Peyer's patch (tissue), 4 donors: ENCODE measurements around the gene SLC26A11. TPM values are rescaled to one million over a fixed set of nuclear protein-coding genes. Genes with fewer than 3 reads are reported as not detected.
"Not testable (repeated sequence)": the region's sequence is repeated elsewhere in the genome, so short reads cannot be mapped to it uniquely, and the experiment has no call there.

ENCODE experiments used
- DNase-seq, 3 donors: peaks; one replicate each; pipeline ENCODE4 v3.0.0-alpha.2; 2017 to 2019
- H3K27ac ChIP-seq, 4 donors: fragments of 200-600 bp; sonication (generic); one replicate each; pipeline ENCODE4 v1.5.1; 2016 to 2019
- H3K27me3 ChIP-seq, 2 donors: fragments of 200-600 bp; sonication (generic); one replicate each; pipeline ENCODE4 v1.5.1; 2019
- H3K36me3 ChIP-seq, 3 donors: fragments of 200-600 bp; sonication (generic); one replicate each; pipeline ENCODE4 v1.5.1; 2016 to 2019
- H3K4me1 ChIP-seq, 4 donors: fragments of 200-600 bp; sonication (generic); one replicate each; pipeline ENCODE4 v1.5.1; 2016 to 2019
- H3K4me3 ChIP-seq, 4 donors: fragments of 200-600 bp; sonication (generic); 1 replicate in 3 of 4; 2 replicates in 1 of 4; pipeline ENCODE4 v1.5.1; 2016 to 2019; ENCODE audit warnings: mild to moderate bottlenecking in 1 of 4
- H3K9me3 ChIP-seq, 4 donors: fragments of 200-600 bp; sonication (generic); one replicate each; pipeline ENCODE4 v1.5.1; 2016 to 2019; ENCODE audit warnings: mild to moderate bottlenecking in 1 of 4
- CTCF ChIP-seq, 6 experiments: fragments of 450-650 bp in 4 of 6; fragments of 200-600 bp in 2 of 6; sonication (generic) in 1 of 6; IDR thresholded peaks; one replicate each; pipeline ENCODE4 v1.5.1; 2017 to 2019; ENCODE audit warnings: antibody characterized with exemption in 6 of 6, mild to moderate bottlenecking in 3 of 6, moderate library complexity in 1 of 6
- POLR2A ChIP-seq, 2 donors: fragments of 450-650 bp; IDR thresholded peaks; one replicate each; pipeline ENCODE4 v1.5.1; 2017; ENCODE audit warnings: antibody characterized with exemption in 2 of 2, mild to moderate bottlenecking in 2 of 2, moderate library complexity in 2 of 2
- total RNA-seq, 4 donors: library from RNA; depleted of rRNA; stranded (reverse); fragments of >200 nt; gene quantifications; one replicate each; pipeline ENCODE4 v1.1.0, GENCODE V29; 2016

The SLC26A11 gene
- total RNA-seq, 4 donors from 2014 or later: 28.1 to 42.9 (median 33.1) TPM

- Histone ChIP-seq H3K27ac (no peak overlapping the region), H3K36me3 (peaks cover 0 to 40% (median 0%) of the 10 kb centered on the region in 3 donors), H3K4me1 (peaks cover 0 to 3% (median 0%) of the 10 kb centered on the region in 4 donors), H3K4me3 (no peak overlapping the region), H3K27me3 (no peaks in the 10 kb centered on the region), H3K9me3 (no peaks in the 10 kb centered on the region)
- DNase-seq: no peak
- no peak for TF ChIP-seq POLR2A (IDR thresholded peaks at IDR 0.05)
- no peak for TF ChIP-seq CTCF (IDR thresholded peaks at IDR 0.05)
These were observed 50.6 kb downstream of the SLC26A11 start for GRCh38 chr17:80270836-80271235.

GRCh38 chr17:80272366-80272765 is 52.1 kb downstream of the SLC26A11 start:
- Histone ChIP-seq H3K4me3 (no peak overlapping the region), H3K4me1 (no peaks in the 10 kb centered on the region), H3K27me3 (no peaks in the 10 kb centered on the region), H3K9me3 (no peaks in the 10 kb centered on the region), H3K27ac (no peak overlapping the region), H3K36me3 (peaks cover 0 to 30% (median 0%) of the 10 kb centered on the region in 3 donors)
- TF ChIP-seq CTCF (IDR thresholded peaks at IDR 0.05): no peak
- TF ChIP-seq POLR2A (IDR thresholded peaks at IDR 0.05): no peak
- no peak for DNase-seq

GRCh38 chr17:80274331-80274730 is 54.1 kb downstream of the SLC26A11 start:
- no peak overlapping the region for H3K4me3 ChIP-seq
- DNase-seq: no peak
- H3K9me3 ChIP-seq: no peaks in the 10 kb centered on the region
- H3K4me1 ChIP-seq: no peaks in the 10 kb centered on the region
- H3K27ac ChIP-seq: no peak overlapping the region
- peaks cover 0 to 40% (median 0%) of the 10 kb centered on the region in 3 donors for H3K36me3 ChIP-seq
- TF ChIP-seq CTCF (IDR thresholded peaks at IDR 0.05) (no peak), POLR2A (IDR thresholded peaks at IDR 0.05) (no peak)
- H3K27me3 ChIP-seq: no peaks in the 10 kb centered on the region

GRCh38 chr17:80274871-80275449 is 54.7 kb downstream of the SLC26A11 start:
- no peaks in the 10 kb centered on the region for H3K4me1 ChIP-seq
- peaks cover 0 to 39% (median 0%) of the 10 kb centered on the region in 3 donors for H3K36me3 ChIP-seq

GRCh38 chr17:80275857-80276256 is 55.6 kb downstream of the SLC26A11 start:
- H3K27ac ChIP-seq, H3K4me3 ChIP-seq, H3K4me1 ChIP-seq, DNase-seq, H3K27me3 ChIP-seq, H3K9me3 ChIP-seq: not testable (repeated sequence)
- H3K36me3 ChIP-seq: peaks cover 0 to 41% (median 0%) of the 10 kb centered on the region in 3 donors

More at GRCh38 chr17:80274871-80275449, 54.7 kb downstream of the SLC26A11 start:
- no peaks in the 10 kb centered on the region for H3K9me3 ChIP-seq
- TF ChIP-seq POLR2A (IDR thresholded peaks at IDR 0.05): no peak
- TF ChIP-seq CTCF (IDR thresholded peaks at IDR 0.05): no peak
- no peaks in the 10 kb centered on the region for H3K27me3 ChIP-seq
- H3K27ac ChIP-seq: no peak overlapping the region
- no peak overlapping the region for H3K4me3 ChIP-seq
- no peak for DNase-seq

GRCh38 chr17:80277751-80278671 is 57.8 kb downstream of the SLC26A11 start:
- Histone ChIP-seq H3K4me3 (no peak overlapping the region), H3K36me3 (peaks cover 0 to 51% (median 0%) of the 10 kb centered on the region in 3 donors), H3K27me3 (no peaks in the 10 kb centered on the region), H3K4me1 (no peaks in the 10 kb centered on the region), H3K27ac (no peak overlapping the region), H3K9me3 (no peaks in the 10 kb centered on the region)
- TF ChIP-seq POLR2A (IDR thresholded peaks at IDR 0.05) (no peak), CTCF (IDR thresholded peaks at IDR 0.05) (no peak)
- DNase-seq: no peak
